ENCODE measurements around the gene MCMBP.

MCMBP gene

DNA sequence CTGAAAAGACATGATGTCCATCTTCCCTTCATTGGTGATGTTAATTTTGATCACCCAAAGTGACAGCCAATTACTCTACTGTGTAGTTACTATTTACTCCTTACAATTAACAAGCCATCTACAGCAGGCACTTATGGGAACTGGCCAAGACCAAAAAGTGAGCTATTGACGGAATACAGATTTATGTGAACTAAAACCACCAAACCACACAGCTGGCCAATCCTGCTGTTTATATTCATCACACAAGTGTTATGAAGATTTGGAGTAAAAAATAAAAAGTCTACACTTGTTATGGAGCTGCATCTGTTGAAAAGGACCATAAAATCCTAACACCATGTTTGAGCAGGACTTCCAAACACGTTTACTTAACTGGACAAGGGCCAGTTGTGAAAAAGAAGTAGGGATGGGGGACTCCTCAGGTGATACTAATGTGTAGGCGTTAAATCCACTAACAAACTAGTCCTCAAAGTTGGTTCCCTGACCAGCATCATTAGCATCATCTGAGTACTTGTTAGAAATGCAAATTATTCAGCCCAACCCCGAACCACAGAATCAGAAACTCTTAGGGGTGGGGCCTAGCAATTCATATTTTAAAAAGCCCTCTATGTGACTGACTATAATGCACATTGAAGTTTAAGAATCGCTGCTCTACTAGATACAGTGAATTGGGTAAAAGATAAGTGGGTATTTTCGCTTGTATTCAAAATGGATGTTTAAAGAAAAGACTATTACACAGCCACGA, 11.6 kb downstream of the MCMBP start:
- Histone ChIP-seq H3K4me3 (ENCODE audit: insufficient read length, low read depth) (no peak overlapping the region), H3K9me3 (ENCODE audit: insufficient read depth, low read length) (no peaks in the 10 kb centered on the region), H3K9ac (ENCODE audit: insufficient read length, low read depth) (no peak overlapping the region), H3K4me1 (ENCODE audit: insufficient read depth, insufficient read length) (no peaks in the 10 kb centered on the region), H3K27me3 (ENCODE audit: insufficient read depth, insufficient read length) (no peaks in the 10 kb centered on the region), H3K36me3 (ENCODE audit: insufficient read depth, insufficient read length, low read length) (peaks cover 17% of the 10 kb centered on the region)
- DNase-seq (ENCODE audit: low read depth, low spot score): no peak
- TF ChIP-seq YY1 (IDR thresholded peaks at IDR 0.05; ENCODE audit: insufficient read depth, insufficient read length) (no peak), SUZ12 (IDR thresholded peaks at IDR 0.05; ENCODE audit: extremely low read depth, insufficient read depth, insufficient read length) (no peak), ZNF274 (IDR thresholded peaks at IDR 0.05; ENCODE audit: low read depth, low read length) (no peak)

DNA sequence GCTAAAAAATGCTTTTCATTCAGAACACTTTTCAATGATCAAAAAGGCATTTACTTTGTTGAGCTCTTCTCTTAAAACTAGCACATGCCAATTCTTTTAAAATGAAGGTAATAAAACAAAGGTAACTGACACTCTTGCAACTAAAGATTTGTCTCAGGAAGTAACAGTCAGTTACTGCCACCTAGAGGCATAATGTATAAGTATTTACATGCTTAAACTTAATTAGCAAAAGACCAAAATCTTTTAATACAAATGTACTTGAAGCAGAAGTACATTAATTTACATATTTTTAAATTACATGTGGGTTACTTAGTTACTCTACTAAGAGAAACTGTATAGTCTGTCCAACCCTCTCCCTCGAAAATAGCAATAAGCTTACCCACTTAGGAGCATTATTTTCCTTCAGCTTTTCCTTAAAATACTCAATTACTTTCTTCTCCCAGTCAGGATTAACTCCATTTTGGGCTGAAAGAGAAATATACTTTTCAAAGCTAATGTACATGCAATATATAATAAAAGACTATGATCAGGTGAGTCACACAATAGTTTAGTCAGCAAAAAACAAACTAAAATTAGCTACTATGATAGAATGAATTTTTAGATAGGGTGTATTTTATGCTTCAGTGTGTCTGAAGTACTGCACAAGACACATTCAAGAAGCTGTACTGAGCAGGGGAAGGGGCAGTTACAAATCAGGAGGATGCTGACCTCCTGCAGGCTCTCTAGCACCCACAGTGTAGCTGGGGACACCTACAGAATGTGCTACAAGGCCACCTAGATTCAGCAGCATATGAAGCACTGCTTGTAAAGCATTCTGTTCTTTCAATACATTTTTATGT, 13.0 kb downstream of the MCMBP start:
- TF ChIP-seq ZNF274 (IDR thresholded peaks at IDR 0.05; ENCODE audit: low read depth, low read length): no peak
- no peak for TF ChIP-seq YY1 (IDR thresholded peaks at IDR 0.05; ENCODE audit: insufficient read depth, insufficient read length)
- no peak for TF ChIP-seq SUZ12 (IDR thresholded peaks at IDR 0.05; ENCODE audit: extremely low read depth, insufficient read depth, insufficient read length)
- no peak for DNase-seq (ENCODE audit: low read depth, low spot score)
- no peak overlapping the region for H3K4me3 ChIP-seq (ENCODE audit: insufficient read length, low read depth)
- H3K36me3 ChIP-seq (ENCODE audit: insufficient read depth, insufficient read length, low read length): peaks cover 21% of the 10 kb centered on the region
- H3K27me3 ChIP-seq (ENCODE audit: insufficient read depth, insufficient read length): no peaks in the 10 kb centered on the region
- H3K9me3 ChIP-seq (ENCODE audit: insufficient read depth, low read length): no peaks in the 10 kb centered on the region
- no peaks in the 10 kb centered on the region for H3K4me1 ChIP-seq (ENCODE audit: insufficient read depth, insufficient read length)
- H3K9ac ChIP-seq (ENCODE audit: insufficient read length, low read depth): no peak overlapping the region

DNA sequence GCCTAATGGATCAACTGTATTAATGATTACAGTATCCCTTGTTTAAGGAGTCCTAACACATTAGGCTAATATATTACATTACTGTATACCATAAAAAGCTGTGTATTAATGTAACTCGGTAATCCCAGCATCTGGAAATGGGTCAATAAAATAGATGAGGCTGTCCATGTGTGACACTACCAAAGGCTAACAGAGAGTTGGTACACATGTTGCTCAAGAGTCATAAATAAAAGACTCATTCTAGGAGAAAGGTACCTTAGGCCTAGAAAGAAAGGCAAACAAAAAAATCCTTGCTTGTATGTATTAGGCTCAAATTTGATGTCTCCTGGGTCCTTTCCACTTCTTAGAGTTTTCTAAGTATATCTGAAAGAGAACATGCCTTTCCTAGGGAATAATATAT, 14.6 kb downstream of the MCMBP start:
- Histone ChIP-seq H3K36me3 (ENCODE audit: insufficient read depth, insufficient read length, low read length) (peaks cover 36% of the 10 kb centered on the region), H3K9me3 (ENCODE audit: insufficient read depth, low read length) (no peaks in the 10 kb centered on the region), H3K4me1 (ENCODE audit: insufficient read depth, insufficient read length) (no peaks in the 10 kb centered on the region), H3K4me3 (ENCODE audit: insufficient read length, low read depth) (no peak overlapping the region), H3K27me3 (ENCODE audit: insufficient read depth, insufficient read length) (no peaks in the 10 kb centered on the region), H3K9ac (ENCODE audit: insufficient read length, low read depth) (no peak overlapping the region)
- no peak for DNase-seq (ENCODE audit: low read depth, low spot score)
- no peak for TF ChIP-seq ZNF274 (IDR thresholded peaks at IDR 0.05; ENCODE audit: low read depth, low read length)
- TF ChIP-seq YY1 (IDR thresholded peaks at IDR 0.05; ENCODE audit: insufficient read depth, insufficient read length): no peak
- no peak for TF ChIP-seq SUZ12 (IDR thresholded peaks at IDR 0.05; ENCODE audit: extremely low read depth, insufficient read depth, insufficient read length)

DNA sequence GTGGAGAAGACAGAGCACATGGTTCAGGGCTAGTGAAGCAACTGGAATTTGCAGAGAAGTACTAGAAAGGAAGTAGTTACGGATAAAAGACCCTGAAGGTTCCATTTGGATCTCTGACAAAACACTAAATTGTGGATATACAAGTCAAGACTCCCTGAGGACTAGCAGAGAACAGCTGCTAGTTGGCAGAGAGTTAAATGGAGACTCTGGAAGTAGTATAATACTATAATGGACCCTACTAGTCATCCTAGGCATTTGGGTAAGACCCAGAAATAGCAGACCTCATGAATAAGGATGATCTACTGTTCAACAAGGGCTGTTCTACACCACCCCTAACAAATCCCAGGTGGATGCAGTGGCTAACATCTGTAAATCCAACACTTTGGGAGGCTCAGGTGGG, 19.1 kb downstream of the MCMBP start:
- H3K9me3 ChIP-seq (ENCODE audit: insufficient read depth, low read length): no peaks in the 10 kb centered on the region
- H3K9ac ChIP-seq (ENCODE audit: insufficient read length, low read depth): no peak overlapping the region
- peaks cover 64% of the 10 kb centered on the region for H3K36me3 ChIP-seq (ENCODE audit: insufficient read depth, insufficient read length, low read length)
- peaks cover 2% of the 10 kb centered on the region for H3K4me1 ChIP-seq (ENCODE audit: insufficient read depth, insufficient read length)
- no peak for DNase-seq (ENCODE audit: low read depth, low spot score)
- H3K4me3 ChIP-seq (ENCODE audit: insufficient read length, low read depth): no peak overlapping the region
- no peaks in the 10 kb centered on the region for H3K27me3 ChIP-seq (ENCODE audit: insufficient read depth, insufficient read length)
- TF ChIP-seq ZNF274 (IDR thresholded peaks at IDR 0.05; ENCODE audit: low read depth, low read length) (no peak), SUZ12 (IDR thresholded peaks at IDR 0.05; ENCODE audit: extremely low read depth, insufficient read depth, insufficient read length) (no peak), YY1 (IDR thresholded peaks at IDR 0.05; ENCODE audit: insufficient read depth, insufficient read length) (no peak)

DNA sequence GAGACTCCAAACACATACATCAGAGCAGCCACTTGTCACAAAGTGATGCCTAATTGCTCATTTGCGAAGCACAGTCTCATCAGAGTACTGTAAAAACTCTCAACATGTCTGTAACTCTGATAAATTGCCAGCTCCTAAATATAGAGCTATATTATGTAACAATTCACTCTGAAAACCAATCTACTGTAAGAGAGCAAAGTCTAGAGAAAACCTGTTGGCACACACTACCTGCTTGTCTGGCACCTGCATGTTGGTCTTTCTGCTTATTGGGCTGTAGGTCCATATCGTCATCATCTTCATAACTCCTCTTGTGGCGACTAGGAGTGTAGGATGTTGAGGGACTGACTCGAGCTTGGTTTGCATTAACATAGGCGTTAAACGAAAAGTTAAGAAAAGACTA, 19.8 kb downstream of the MCMBP start:
- H3K9me3 ChIP-seq (ENCODE audit: insufficient read depth, low read length): no peaks in the 10 kb centered on the region
- no peak for DNase-seq (ENCODE audit: low read depth, low spot score)
- H3K27me3 ChIP-seq (ENCODE audit: insufficient read depth, insufficient read length): no peaks in the 10 kb centered on the region
- peaks cover 2% of the 10 kb centered on the region for H3K4me1 ChIP-seq (ENCODE audit: insufficient read depth, insufficient read length)
- peaks cover 62% of the 10 kb centered on the region for H3K36me3 ChIP-seq (ENCODE audit: insufficient read depth, insufficient read length, low read length)
- no peak overlapping the region for H3K4me3 ChIP-seq (ENCODE audit: insufficient read length, low read depth)
- no peak for TF ChIP-seq ZNF274 (IDR thresholded peaks at IDR 0.05; ENCODE audit: low read depth, low read length)
- TF ChIP-seq YY1 (IDR thresholded peaks at IDR 0.05; ENCODE audit: insufficient read depth, insufficient read length): no peak
- no peak for TF ChIP-seq SUZ12 (IDR thresholded peaks at IDR 0.05; ENCODE audit: extremely low read depth, insufficient read depth, insufficient read length)
- H3K9ac ChIP-seq (ENCODE audit: insufficient read length, low read depth): no peak overlapping the region

DNA sequence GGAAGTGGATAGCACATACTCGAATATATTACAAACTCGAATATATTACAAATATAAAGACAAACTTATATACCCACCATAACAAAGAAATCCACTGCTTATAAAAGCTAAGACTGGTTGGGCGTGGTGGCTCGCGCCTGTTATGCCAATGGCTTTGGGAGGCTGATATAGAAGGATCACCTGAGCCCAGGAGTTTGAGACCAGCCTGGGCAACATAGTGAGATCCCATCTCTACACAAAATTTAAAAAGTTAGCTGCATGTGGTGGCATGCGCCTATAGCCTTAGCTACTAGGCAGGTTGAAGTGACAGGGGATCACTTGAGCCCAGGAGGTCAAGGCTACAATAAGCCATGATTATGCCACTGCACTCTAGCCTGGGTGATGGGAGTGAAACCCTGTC, 20.4 kb downstream of the MCMBP start:
- no peak overlapping the region for H3K4me3 ChIP-seq (ENCODE audit: insufficient read length, low read depth)
- peaks cover 67% of the 10 kb centered on the region for H3K36me3 ChIP-seq (ENCODE audit: insufficient read depth, insufficient read length, low read length)
- H3K9ac ChIP-seq (ENCODE audit: insufficient read length, low read depth): no peak overlapping the region
- TF ChIP-seq ZNF274 (IDR thresholded peaks at IDR 0.05; ENCODE audit: low read depth, low read length) (no peak), SUZ12 (IDR thresholded peaks at IDR 0.05; ENCODE audit: extremely low read depth, insufficient read depth, insufficient read length) (no peak), YY1 (IDR thresholded peaks at IDR 0.05; ENCODE audit: insufficient read depth, insufficient read length) (no peak)
- no peaks in the 10 kb centered on the region for H3K27me3 ChIP-seq (ENCODE audit: insufficient read depth, insufficient read length)
- no peaks in the 10 kb centered on the region for H3K9me3 ChIP-seq (ENCODE audit: insufficient read depth, low read length)
- no peak for DNase-seq (ENCODE audit: low read depth, low spot score)
- H3K4me1 ChIP-seq (ENCODE audit: insufficient read depth, insufficient read length): peaks cover 2% of the 10 kb centered on the region

DNA sequence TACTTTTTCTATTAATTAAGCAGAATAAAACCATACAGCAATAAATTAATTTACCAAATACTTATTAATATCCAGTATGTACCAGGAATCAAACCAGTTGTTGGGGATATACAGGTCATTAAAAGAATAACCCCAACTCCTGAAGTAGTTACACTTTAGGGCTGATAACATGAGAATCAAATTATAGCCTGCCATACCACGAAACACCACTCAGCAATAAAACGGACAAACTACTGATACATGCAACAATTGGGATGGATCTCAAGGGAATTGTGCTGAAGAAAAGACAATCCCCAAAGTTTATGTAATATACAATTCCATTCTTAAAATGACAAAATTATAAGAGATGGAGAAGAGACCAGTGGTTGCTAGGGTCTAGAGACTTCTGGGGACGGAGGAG, 22.7 kb downstream of the MCMBP start:
- Histone ChIP-seq H3K4me1 (ENCODE audit: insufficient read depth, insufficient read length) (peaks cover 2% of the 10 kb centered on the region), H3K27me3 (ENCODE audit: insufficient read depth, insufficient read length) (no peaks in the 10 kb centered on the region), H3K4me3 (ENCODE audit: insufficient read length, low read depth) (no peak overlapping the region), H3K9me3 (ENCODE audit: insufficient read depth, low read length) (no peaks in the 10 kb centered on the region), H3K9ac (ENCODE audit: insufficient read length, low read depth) (no peak overlapping the region), H3K36me3 (ENCODE audit: insufficient read depth, insufficient read length, low read length) (peaks cover 75% of the 10 kb centered on the region)
- TF ChIP-seq ZNF274 (IDR thresholded peaks at IDR 0.05; ENCODE audit: low read depth, low read length) (no peak), YY1 (IDR thresholded peaks at IDR 0.05; ENCODE audit: insufficient read depth, insufficient read length) (no peak), SUZ12 (IDR thresholded peaks at IDR 0.05; ENCODE audit: extremely low read depth, insufficient read depth, insufficient read length) (no peak)
- DNase-seq (ENCODE audit: low read depth, low spot score): no peak

All from NT2/D1 (cell line).